Fibroblast of skin of right biceps (primary cell): ENCODE results near the gene ESPN.
"Not testable (repeated sequence)": the region's sequence is repeated elsewhere in the genome, so short reads cannot be mapped to it uniquely, and the experiment has no call there.

Experiments
- DNase-seq: peaks from one replicate; pipeline ENCODE4 v3.0.0-alpha.2; 2013

ESPN gene

DNA sequence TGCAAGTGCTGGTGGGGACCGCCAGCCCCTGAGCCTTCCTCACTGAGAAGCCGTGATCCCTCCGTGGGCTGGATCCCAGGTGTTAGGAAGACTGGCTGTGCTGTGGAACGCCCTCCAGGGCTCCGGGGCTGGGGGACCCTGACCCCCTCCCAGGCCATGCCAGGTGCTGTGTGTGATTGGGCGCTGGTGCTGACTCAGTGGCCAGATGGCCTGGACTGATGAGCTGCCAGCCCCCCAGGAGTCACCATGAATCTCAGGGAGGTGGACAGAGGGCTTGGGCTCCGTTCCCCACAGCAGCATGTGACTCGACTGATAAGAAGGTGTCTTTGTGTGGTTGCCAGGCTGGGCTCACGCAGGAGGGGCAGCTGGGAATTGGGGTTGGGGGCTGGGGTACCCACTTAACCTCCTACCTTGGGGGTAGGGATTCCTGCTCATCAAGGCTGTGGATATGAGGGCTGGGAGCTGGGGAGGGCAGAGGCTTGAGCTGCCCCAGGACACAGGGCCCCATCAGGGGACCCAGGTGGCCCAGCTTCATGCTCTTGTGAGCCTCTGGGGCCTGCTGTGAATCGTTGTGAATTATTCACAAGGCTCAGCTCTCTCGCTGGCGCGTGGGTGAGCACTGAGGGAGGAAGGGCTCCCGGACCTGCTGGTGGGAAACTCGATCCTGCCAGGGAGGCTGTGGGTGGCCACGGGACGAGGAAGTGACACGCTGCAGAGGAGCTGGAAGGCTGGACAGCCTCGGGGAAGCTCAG, 5.3 kb downstream of the ESPN start:
- DNase-seq = not testable (repeated sequence)

DNA sequence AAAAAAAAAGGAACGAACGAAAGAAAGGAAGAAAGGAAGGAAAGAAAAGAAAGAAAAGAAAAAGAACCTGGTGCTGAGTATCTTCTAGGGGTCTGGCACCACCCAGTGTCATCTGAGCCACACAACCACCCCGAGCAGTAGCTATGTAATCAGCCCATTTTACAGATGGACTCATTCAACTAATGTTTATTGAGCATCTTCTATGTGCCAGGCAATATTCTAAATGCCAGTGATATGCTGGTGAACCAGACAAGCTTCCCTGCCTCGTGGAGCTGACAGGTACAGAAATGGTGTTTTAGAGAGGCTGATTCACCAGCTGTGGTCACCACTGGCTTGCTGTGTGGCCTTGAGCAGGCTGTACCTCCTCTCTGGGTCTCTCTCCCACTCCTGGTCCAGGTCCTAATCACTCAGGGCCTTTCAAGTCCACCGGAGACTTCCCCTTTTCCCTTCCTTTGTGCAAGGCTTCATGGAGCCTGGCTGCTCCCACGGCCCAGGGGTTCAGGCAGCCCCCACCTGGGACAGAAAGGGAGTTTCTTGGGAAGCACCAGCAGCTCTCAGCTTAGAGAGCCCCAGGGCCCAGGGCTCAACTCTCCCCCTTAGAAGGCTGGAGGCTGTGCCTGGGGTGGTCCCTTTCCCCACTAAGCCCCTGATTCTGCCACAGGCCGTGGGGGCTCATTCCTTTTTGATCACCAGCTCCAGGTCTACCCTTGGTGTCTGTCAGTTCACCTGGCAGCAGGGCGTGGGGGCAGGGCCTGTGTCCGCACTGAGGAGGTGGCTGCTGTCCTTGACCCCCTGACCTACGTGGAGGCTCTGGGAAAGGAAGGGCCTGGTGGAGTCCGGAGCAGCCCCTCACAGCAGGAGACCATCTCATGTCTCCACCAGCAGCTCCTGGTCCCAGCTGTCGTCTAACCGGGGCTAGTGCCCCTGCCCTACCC, 7.3 kb downstream of the ESPN start:
- not testable (repeated sequence) for DNase-seq

DNA sequence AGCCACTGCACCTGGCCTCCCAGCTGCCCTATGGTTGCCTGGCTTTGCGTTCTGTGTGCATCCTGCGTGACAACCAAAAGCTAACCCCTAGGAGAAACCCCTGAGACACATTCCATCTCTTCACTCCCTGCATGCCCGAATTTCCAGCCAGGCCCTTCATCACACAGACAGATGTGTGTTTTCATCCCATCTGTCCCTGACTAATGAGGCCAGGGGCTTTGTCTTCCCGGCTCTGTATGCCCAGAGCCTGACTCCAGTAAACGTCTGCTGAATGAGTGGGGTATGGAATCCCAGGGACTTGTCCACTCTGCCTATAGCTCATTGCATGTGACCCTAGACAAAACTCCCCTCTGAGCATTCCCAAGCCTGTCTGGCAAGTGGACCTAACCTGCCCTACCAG, 9.6 kb downstream of the ESPN start:
- no peak for DNase-seq

DNA sequence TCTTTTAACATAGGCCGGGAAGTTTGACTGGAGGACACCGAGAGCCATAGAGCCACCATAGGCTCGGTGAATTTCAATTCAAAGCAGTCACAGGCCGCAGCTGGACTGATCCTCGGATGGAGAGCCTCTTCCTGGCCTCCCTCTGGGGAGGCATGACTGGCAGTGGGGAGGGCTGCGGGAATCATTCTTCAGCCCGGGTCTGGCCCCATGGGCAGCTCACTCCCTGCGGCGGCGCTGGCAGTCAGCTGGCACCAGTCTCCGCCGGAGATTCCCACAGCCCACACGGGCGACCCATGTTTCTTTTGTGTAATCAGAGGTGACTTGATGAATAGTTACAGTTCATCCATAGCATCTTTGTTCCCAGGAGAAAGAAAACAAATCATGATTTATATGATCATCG, 10.6 kb downstream of the ESPN start:
- DNase-seq = no peak

DNA sequence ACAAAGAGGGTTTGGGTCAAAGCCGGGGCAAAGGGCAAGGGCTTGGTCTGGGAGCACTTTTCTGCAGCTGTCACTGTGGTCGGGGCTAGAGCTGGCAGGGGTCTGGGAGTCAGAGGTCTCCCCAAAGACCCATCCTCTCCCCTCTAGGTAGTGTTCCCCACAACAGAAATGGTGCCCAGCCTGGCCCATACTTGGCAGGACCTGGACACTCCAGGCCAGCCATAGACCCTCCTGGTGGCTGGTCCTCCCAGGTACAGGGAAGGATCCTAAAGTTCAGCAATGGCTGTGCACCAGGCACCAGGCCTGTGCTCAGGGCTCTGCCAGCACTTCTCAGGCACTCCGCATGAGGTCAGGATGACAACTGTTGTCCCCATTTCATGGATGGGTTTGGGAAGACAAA, 11.0 kb downstream of the ESPN start:
- DNase-seq = no peak

DNA sequence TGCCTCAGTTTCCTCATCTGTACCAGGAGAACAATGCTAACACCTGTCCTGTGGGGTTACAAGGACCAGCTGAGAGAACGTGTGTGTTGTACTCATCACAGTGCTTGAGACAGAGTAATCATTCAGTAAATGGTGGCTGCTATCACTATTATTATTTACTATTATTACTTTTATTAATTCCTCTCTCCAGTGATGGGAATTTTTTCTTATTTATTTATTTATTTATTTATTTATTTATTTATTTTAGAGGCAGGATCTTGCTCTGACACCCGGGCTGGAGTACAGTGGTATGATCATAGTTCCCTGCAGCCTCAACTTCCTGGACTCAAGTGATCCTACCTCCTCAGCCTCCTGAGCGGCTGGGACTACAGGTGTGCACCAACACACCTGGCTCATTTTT, 11.7 kb downstream of the ESPN start:
- DNase-seq = not testable (repeated sequence)

DNA sequence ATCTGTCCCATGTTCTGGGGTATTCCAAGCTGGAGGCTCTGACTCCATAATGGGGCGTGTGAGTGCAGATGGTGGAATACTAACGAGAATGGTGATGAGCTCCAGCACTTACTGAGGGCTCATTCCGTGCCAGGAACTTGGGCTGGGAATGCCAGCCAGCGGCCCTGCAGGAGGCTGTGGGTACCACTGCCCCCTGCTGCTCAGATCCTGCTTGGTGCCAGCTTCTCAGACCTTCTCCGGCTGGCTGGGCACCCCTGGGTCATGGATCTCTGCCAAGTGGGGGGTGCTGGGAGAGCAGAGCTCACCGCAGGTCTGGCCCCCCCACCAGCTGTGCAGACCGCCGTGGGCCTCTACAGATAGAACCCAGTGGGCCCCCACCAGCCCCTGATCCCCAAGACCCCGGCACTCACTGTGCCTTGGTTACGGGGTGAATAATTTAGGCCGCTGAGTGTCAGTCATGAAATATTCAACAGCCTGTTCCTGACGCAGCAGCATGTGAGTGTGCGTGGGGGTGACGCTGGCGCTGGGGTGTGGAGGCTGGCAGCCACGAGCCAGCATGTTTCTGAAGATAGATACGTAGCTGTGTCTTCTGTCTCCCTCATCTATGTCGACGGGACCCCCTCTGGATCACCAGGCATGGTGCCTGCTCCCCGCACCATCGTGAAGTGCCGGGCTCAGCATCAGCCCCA, 12.6 kb downstream of the ESPN start:
- DNase-seq = not testable (repeated sequence)

DNA sequence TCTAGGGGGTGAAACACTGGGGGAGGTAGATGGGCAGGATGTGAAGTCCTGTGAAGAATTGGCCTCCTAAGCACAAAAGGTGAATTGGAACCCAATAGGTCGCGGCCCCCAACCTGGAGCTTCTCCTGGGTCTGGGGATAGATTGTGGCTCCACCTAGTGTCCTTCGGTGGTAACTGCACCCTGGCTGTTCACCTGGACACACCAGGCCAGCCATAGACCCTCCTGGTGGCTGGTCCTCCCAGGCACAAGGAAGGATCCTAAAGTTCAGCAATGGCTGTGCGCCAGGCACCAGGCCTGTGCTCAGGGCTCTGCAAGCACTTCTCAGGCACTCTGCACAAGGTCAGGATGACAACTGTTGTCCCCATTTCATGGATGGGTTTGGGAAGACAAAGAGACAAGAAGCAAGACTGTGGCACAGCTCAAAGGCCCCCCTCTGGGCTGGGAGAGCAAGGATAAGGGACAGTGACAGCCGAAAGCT, 13.5 kb downstream of the ESPN start:
- peak; percentile 35 for DNase-seq

DNA sequence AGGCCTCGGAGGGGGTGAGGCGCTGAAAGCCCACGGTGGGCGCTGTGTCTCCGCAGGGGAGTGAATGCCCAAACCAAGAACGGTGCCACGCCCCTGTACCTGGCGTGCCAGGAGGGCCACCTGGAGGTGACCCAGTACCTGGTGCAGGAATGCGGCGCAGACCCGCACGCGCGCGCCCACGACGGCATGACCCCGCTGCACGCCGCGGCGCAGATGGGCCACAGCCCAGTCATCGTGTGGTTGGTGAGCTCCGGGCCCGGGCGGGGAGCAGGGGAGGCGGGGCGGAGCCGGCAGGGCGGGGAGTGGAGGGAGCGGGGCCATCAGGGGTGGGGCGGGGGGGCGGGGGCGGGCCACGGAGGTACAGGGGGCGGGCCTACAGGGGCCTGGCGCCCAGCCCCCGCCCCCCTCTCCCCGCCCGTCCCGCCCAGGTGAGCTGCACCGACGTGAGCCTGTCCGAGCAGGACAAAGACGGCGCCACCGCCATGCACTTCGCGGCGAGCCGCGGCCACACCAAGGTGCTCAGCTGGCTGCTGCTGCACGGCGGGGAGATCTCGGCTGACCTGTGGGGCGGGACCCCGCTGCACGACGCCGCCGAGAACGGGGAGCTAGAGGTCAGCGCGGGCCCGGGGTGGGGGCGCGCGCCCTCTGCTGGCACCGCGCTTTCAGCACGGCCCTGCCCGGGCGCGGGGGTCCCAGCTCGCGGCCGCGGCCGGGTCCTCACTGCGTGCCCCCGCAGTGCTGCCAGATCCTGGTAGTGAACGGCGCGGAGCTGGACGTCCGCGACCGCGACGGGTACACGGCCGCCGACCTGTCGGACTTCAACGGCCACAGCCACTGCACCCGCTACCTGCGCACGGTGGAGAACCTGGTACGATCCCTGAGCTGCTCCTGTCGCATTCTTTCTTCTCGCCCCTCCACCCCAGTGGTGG, 15.9 kb downstream of the ESPN start:
- DNase-seq = peak; percentile 49

DNA sequence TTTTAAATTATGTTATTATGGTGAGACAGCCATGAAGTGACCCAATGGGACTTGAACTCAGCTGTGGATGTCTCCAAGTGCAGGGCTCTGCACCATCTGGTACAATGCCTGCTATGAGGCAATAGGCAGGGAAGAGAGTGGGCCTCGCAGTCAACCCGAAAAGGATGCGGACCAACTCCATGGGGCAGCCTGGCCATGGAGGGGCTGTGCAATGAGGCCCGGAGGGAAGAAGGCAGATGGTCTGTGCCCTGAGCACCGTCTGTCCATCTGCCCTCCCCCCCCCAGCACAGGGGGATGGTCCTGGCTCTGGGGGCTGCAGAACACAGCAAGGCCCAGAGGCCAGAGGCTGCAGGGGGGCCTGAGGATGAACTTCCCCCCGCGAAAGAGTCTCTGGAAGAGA, 17.0 kb downstream of the ESPN start:
- DNase-seq = no peak

DNA sequence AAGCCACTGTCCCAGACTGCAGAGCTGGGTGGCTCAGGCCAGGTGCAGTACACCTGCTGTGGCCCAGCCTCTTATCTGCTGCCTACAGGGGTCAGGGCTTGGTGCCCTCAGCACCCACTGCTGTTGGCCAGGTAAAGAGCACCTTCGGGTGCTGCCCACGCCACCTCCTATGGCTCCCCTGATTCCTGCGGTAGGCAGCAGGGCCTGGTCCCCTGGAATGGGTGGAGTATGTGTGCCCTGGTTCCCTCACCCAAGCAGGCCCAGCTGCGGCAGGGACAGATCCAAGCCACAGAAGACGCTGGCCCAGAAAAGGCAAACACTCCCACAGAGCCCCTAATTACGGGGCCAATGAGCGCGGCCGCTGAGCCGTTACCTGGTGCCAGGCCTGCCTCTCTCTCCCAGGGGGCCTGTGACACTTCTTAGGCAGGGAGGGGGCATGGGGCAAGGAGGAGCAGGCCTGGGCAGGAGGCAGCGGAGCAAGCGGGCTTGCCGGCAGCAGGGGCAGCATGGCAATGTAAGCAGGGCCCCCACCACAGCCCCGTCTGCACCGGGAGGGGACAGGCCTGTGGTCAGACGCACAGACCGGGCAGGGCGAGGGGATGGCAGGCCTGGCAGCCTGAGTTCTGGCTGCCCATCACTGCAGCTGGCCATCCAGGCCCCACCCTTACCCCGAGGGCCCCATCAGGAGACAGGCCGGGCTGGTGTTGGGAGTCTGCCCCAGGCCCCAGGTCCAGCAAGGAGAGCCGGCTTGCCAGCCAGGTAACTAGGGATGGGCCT, 19.0 kb downstream of the ESPN start:
- no peak for DNase-seq

DNA sequence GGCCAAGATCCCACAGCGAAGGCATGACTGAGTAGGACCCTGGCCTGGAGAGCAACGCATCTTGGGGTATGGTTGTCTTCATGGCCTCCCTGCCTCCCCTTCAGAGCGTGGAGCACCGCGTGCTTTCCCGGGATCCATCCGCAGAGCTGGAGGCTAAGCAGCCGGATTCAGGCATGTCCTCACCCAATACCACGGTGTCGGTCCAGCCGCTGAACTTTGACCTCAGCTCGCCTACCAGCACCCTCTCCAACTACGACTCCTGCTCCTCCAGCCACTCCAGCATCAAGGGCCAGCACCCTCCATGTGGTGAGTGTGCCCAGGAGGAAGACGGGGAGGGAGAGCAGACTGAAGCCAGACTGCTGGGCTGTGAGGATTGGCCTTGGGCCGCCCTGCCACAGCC, 19.8 kb downstream of the ESPN start:
- DNase-seq = no peak

DNA sequence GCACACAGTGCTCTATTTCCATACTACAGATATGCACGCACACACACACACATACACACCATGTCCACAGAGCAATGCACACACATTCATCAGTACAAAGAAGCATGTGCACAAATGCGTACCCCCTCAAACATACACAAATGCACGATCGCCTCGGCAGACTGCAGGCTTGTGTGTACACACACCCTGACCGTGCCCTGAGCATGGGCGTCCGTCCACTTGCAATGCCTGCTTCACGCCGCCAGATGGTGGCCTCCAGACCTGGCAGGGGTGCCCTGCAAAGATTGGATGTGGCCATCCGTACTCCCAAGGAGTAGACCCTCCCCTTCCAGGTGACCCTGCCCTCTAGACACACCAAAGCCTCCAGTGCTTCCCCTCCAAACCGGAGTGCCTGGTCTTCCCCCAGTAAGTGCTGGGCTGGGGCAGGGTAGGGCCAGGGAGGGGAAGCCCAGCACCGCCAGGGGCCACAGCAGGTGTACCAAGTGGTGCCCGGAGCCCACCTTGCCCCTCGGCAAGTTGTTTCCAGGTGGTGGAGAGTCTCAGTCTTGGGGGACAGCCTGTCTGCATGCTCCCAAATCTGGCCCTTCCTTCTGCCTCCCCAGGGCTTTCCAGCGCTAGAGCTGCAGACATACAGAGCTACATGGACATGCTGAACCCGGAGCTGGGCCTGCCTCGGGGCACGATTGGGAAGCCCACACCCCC, 20.6 kb downstream of the ESPN start:
- DNase-seq = no peak

DNA sequence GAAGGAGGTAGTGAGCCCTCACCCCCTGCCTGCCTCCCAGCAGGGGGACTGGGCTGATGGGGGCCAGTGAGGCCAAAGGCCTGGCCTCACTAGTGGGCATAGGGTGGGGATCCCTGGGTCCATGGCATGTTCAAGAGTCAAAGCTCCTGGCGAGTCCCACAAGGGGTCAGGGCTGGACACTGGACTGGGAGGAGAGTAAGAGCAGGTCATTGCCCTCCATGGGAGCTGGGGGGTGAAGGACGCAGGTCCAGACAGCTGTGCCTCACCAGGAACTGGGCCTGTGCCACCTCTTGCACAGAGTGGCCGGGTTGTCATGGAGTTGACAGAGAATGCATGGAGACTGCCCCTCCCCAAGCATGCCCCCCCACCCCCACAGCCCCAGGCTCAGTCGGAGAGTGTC, 21.4 kb downstream of the ESPN start:
- not testable (repeated sequence) for DNase-seq

DNA sequence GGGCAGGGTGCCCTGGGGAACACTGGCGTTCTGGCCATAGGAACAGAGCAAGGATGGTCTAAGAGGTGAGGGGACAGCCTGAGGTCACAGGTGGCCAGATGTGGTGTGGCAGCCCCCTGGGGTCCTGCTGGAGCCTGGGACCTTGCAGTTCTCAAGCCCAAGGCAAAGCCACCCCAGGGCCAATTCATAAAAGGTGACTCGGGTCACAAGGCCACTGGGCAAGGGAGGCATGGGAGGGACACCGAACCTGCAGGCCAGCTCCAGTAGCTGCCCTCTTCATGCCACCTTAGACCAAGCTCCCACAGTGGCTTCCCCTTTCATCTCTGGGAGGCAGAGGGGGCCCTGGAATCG, 22.1 kb downstream of the ESPN start:
- DNase-seq = no peak

DNA sequence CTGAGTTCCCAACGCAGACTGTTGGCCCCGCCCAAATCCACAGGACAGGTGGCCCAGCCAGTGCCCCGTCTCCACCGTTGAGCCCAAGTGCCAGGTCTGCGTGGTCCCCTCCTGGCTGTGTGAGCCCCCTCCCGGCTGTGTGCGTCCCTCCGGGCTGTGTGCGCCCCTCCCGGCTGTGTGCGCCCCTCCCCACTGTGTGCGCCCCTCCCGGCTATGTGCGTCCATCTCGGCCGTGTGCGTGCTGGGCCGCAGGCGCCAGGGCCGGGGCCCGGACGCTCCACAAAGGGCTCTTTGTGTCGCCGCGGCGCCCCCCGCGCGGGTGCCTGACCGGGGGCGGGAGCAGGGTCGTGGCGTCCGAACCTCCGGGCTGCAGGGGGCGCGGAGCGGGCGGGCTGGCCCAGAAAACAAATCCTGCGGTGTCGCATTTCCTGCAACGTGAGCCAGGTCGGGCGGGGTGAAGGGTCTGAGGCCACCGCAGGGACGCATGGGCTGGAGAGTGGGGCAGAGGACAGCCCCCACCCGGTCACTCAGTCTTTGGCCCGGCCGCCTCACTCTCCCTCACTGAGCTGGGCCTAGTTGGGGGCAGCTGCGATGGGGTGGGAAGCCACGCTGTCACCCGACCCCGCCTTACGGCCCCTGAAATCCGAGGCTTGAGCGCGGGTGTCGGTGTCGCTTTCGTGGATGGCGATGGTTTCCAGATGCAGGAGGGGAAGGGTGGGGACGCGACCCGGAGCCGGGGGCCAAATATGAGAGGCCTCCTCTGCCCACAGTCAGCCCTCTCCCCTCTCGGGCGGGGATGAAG, 22.6 kb downstream of the ESPN start:
- no peak for DNase-seq

DNA sequence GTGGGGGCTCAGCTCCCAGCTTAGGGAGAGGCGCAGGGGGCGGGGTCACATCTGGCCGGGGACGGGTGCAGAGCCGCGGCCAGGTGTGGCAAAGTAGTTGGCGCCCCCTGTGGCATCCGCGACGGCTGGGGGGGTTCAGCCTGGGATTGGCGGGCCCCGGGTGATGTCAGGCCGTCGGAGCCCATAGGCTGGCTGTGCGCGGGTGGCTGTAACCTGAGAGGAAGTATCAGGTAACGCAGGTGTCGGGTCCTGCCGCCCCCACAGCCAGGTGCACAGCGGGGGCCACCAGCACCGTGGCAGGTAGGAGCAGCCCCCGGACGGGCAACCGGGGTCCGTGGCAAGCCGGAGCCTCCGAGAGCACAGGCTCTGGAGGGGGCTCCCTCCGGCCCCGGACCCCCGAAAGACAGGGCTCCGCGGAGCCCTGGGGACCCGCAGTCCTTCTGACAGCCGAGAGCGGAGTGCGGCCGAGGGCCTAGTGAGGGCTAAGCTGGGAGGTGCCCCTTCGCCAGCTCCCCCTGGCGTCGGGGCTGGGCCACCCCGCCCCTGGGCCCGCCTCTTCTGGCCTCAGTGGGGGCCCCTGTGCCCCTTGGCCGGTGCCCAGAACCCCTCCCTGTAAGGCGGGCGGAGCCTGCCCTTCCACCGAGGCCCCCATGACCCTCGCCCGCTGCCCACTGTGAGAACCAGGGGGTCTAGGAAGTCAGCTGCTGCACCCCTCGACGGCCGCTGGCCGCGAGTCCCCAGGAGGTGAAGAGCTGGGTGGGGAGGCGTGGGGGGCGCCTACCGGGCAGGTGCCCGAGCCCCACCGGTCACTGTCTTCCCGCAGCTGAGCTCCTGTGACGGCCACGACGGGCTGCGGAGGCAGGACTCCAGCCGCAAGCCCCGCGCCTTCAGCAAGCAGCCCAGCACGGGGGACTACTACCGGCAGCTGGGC, 23.5 kb downstream of the ESPN start:
- no peak for DNase-seq

DNA sequence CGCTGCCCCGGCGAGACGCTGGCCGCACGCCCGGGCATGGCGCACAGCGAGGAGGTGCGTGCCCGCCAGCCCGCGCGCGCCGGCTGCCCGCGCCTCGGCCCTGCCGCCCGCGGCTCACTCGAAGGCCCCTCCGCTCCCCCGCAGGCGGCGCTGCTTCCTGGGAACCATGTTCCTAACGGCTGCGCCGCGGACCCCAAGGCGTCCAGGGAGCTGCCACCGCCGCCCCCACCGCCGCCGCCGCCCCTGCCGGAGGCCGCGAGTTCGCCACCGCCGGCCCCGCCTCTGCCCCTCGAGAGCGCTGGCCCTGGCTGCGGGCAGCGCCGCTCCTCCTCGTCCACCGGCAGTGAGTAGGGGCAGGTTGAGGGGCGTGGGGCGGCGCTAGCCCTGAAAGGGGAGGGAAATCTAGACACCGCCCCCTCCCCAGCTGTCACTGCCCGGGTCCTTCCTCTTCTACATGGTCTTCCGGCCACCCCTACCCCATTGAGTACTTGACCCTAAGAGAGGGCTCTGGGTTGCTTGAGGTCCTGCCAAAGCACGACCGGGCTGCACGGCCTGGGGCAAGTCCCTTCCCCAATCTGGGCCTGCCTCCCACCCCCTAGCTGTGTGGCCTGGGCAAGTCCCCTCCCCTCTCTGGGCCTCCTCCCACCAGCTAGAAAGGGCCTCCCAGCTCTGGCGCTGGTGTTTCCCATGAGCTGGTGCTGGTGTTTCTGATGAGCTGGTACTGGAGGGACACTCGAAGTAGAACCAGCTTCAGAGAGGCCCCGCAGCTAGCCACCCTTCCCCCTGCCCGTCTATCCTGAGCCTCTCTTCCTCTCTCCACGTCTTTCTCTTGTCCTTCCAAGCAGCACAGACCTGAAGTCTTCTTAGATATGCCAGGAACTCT, 24.4 kb downstream of the ESPN start:
- DNase-seq = no peak
